Subcutaneous adipose tissue (tissue), 4 donors: ENCODE results near the gene COQ8A. TPM values are rescaled to one million over a fixed set of nuclear protein-coding genes. Genes with fewer than 3 reads are reported as not detected.

Experiments used
- CTCF ChIP-seq: fragments of 450-650 bp; IDR thresholded peaks from one replicate; pipeline ENCODE4 v1.5.1; 2016; ENCODE audit warnings: low read depth, mild to moderate bottlenecking, control low read depth, antibody characterized with exemption, moderate library complexity
- total RNA-seq, 4 donors: library from RNA; depleted of rRNA; stranded (reverse); fragments of >200 nt; gene quantifications; one replicate each; pipeline ENCODE4 v1.1.0, GENCODE V29; 2016

Gene COQ8A
- total RNA-seq, 4 donors from 2014 or later, result 119 to 506 (median 227) TPM

DNA sequence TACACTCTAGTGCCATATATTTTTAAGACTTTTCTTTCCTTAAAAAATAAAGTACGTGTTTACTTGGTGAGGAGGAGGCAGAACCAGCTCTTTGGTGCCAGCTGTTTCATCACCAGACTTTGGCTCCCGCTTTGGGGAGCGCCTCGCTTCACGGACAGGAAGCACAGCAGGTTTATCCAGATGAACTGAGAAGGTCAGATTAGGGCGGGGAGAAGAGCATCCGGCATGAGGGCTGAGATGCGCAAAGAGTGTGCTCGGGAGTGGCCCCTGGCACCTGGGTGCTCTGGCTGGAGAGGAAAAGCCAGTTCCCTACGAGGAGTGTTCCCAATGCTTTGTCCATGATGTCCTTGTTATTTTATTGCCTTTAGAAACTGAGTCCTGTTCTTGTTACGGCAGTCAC, 44.5 kb upstream of the COQ8A start:
- no peak for TF ChIP-seq CTCF

DNA sequence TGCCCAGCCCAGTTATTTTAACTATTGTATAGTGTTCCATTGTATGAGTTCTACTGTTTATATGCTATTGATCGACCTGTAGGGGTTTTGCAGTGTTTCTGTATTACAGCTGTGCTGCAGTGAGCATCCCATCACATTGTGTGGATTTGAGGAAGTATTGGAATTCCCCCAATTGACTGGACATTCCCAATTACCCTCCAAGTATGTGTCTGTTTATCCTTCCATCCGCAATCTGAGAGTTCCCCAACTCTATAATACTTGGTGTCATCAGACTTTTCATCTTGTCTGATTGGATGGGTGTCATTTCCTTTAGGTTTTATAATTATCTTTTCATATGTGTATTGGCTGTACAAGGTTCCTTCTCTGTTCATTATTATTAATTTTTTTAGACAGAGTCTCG, 41.8 kb upstream of the COQ8A start:
- TF ChIP-seq CTCF, result no peak

- no peak for TF ChIP-seq CTCF
These were observed 38.7 kb upstream of the COQ8A start for GRCh38 chr1:226901421-226901820.

DNA sequence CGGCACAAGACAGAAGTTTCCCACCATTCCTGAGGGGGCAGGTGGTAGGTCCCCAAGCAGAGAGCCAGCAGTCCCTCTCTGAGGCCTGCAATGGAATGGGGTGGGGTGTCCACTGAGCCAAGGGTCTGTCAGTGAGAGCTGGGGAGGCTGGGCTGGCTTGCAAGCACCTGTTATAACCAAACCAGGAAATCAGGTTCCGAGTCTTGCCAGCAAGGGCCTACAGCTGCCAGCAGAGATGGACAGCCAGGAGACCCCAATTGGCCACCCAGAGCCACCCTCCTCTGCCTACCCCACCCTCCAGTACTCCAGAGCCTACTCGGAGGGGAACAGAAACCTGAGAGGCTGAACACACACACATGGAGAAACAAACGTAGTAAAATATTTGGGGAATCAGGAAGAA, 37.5 kb upstream of the COQ8A start:
- no peak for TF ChIP-seq CTCF

- TF ChIP-seq CTCF, result no peak
These were observed 36.0 kb upstream of the COQ8A start for GRCh38 chr1:226903819-226904716.

DNA sequence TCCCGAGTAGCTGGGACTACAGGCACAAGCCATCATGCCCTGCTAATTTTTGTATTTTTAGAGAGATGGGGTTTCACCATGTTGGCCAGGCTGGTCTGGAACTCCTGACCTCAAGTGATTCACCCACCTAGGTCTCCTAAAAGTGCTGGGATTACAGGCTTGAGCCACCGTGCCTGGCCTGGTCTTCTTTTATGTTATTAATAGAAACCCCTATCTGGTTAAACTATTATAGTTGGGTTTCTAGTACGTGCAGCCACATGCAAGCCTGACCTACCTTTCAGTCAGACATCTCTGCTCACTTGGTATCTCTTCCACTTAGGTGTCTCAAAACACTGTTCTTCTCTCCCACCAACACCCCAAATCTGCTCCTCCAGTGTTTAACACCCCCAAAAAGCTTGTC, 35.3 kb upstream of the COQ8A start:
- no peak for TF ChIP-seq CTCF

DNA sequence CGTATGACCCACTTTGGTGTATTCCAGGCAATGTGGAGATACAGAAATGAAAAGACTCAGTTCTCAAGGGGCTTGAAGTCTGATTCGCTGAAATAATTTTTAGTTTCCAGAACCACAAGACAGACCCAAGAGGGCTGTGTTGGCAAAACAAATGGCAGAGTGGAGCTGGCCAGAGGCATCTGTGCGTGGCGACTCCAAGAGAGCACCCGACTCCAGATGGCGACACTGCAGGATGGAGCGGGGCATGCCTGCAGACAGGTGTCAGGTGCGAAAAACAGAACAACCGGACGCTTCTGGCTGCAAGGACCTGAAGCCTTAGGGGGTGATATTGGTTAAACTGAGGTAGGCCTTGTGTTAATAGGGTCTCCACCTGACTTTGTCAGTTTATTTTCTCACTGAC, 31.7 kb upstream of the COQ8A start:
- TF ChIP-seq CTCF, result no peak
